H1 (cell line): ENCODE data around the gene SOX8. TPM values are rescaled to one million over a fixed set of nuclear protein-coding genes. Genes with fewer than 3 reads are reported as not detected.

ENCODE experiments used
- CTCF ChIA-PET: fragments of 300-600 bp; sonication (Branson Sonifier 250); formaldehyde crosslinking; loops from one replicate; lab custom pipeline; 2021; ENCODE audit not compliant: partially characterized antibody; lab: Charles Lee
- POLR2A ChIA-PET: fragments of 300-600 bp; sonication (Branson Sonifier 250); formaldehyde crosslinking; loops from one replicate; lab custom pipeline; 2021; ENCODE audit warnings: inconsistent platforms; ENCODE audit not compliant: partially characterized antibody; lab: Charles Lee
- DNase-seq, 2 experiments: peaks; one replicate each; pipeline versions ENCODE4 v3.0.0 to v3.0.0-alpha.2; 2010 to 2022; ENCODE audit warnings: low spot score in 2 of 2, low read depth in 1 of 2, mixed read lengths in 1 of 2
- FAIRE-seq: peaks from 2 replicates; lab custom pipeline; 2011; peaks lifted over from hg19 to GRCh38; lab: Jason Lieb, UNC
- H2AFZ ChIP-seq: 2 replicates; pipeline ENCODE4 v1.8.1; 2012; ENCODE audit warnings: low read length, inconsistent platforms
- H2AK5ac ChIP-seq: 2 replicates; pipeline ENCODE4 v1.6.1; 2013; ENCODE audit warnings: low read depth, low read length
- H2BK120ac ChIP-seq: replicated peaks from 2 replicates; pipeline ENCODE3; 2013; ENCODE audit warnings: low read depth, low read length, inconsistent platforms
- H2BK12ac ChIP-seq: 2 replicates; pipeline ENCODE4 v1.6.1; 2013; ENCODE audit warnings: low read depth, low read length
- H2BK15ac ChIP-seq: 2 replicates; pipeline ENCODE4 v1.6.1; 2013; ENCODE audit warnings: low read length
- H2BK20ac ChIP-seq: 2 replicates; pipeline ENCODE4 v1.6.1; 2013; ENCODE audit warnings: low read length
- H2BK5ac ChIP-seq: 2 replicates; pipeline ENCODE4 v1.6.1; 2013; ENCODE audit warnings: low read depth, low read length
- H3K14ac ChIP-seq: 2 replicates; pipeline ENCODE4 v1.6.1; 2013; ENCODE audit warnings: inconsistent platforms; ENCODE audit not compliant: insufficient read length
- H3K18ac ChIP-seq: 2 replicates; pipeline ENCODE4 v1.6.1; 2013; ENCODE audit warnings: low read length; ENCODE audit errors: extremely low read depth
- H3K23ac ChIP-seq: 2 replicates; pipeline ENCODE4 v1.6.1; 2013; ENCODE audit warnings: inconsistent platforms; ENCODE audit not compliant: insufficient read length
- H3K23me2 ChIP-seq: 2 replicates; pipeline ENCODE4 v1.6.1; 2013; ENCODE audit warnings: low read depth, low read length
- H3K27ac ChIP-seq: 2 replicates; pipeline ENCODE4 v1.6.1; 2011; ENCODE audit warnings: low read depth, low read length, inconsistent platforms
- H3K27me3 ChIP-seq, 4 experiments: replicated peaks in 1 of 4; 1 replicate in 1 of 4; 2 replicates in 3 of 4; pipeline versions ENCODE4 v1.6.1 to v1.8.1; 2011 to 2013; ENCODE audit warnings: low read length in 3 of 4, mild to moderate bottlenecking in 3 of 4, inconsistent platforms in 2 of 4, mixed read lengths in 2 of 4, moderate library complexity in 1 of 4; ENCODE audit not compliant: control insufficient read depth in 3 of 4, insufficient read depth in 3 of 4; ENCODE audit errors: extremely low read depth in 1 of 4
- H3K36me3 ChIP-seq, 4 experiments: 2 replicates each; pipeline versions ENCODE4 v1.6.1 to v1.8.1; 2011 to 2013; ENCODE audit warnings: mild to moderate bottlenecking in 4 of 4, low read length in 3 of 4, moderate library complexity in 2 of 4, control low read depth in 1 of 4, inconsistent platforms in 1 of 4; ENCODE audit not compliant: insufficient read depth in 4 of 4, control insufficient read depth in 2 of 4
- H3K4ac ChIP-seq: replicated peaks from 2 replicates; pipeline ENCODE3; 2013; ENCODE audit warnings: low read length, low read depth, mixed read lengths, inconsistent platforms; ENCODE audit not compliant: insufficient read length
- H3K4me1 ChIP-seq, 4 experiments: replicated peaks in 1 of 4; 1 replicate in 1 of 4; 2 replicates in 3 of 4; pipeline versions ENCODE4 v1.6.1 to v1.8.1; 2011 to 2013; ENCODE audit warnings: low read length in 3 of 4, inconsistent platforms in 2 of 4, mixed read lengths in 1 of 4; ENCODE audit not compliant: insufficient read depth in 4 of 4, control insufficient read depth in 3 of 4
- H3K4me2 ChIP-seq, 2 experiments: 2 replicates each; pipeline versions ENCODE4 v1.6.1 to v1.8.1; 2011 to 2013; ENCODE audit warnings: low read depth in 2 of 2, low read length in 2 of 2, control low read depth in 1 of 2, inconsistent platforms in 1 of 2, mild to moderate bottlenecking in 1 of 2; ENCODE audit not compliant: insufficient read depth in 1 of 2
- H3K4me3 ChIP-seq, 4 experiments: fragments of 200-600, 300-600 bp in 1 of 4; sonication (generic), shearing (Covaris generic), sonication (Bioruptor Twin) in 1 of 4; 2 replicates each; pipeline versions ENCODE4 v1.5.1 to v1.8.1; 2011 to 2016; ENCODE audit warnings: low read length in 4 of 4, low read depth in 3 of 4, control low read depth in 2 of 4, inconsistent platforms in 2 of 4, mild to moderate bottlenecking in 2 of 4, mixed read lengths in 1 of 4, moderate library complexity in 1 of 4; ENCODE audit not compliant: insufficient read depth in 2 of 4; ENCODE audit errors: extremely low read depth in 1 of 4
- H3K56ac ChIP-seq: replicated peaks from 2 replicates; pipeline ENCODE3; 2013; ENCODE audit warnings: low read depth, mild to moderate bottlenecking, mixed read lengths, low read length, inconsistent platforms; ENCODE audit not compliant: insufficient read length
- H3K79me1 ChIP-seq: 2 replicates; pipeline ENCODE4 v1.6.1; 2013; ENCODE audit warnings: low read depth, low read length, control low read depth
- H3K79me2 ChIP-seq, 2 experiments: 2 replicates each; pipeline versions ENCODE4 v1.6.1 to v1.8.1; 2012 to 2013; ENCODE audit warnings: low read length in 2 of 2, mild to moderate bottlenecking in 2 of 2, inconsistent platforms in 1 of 2; ENCODE audit not compliant: insufficient read depth in 2 of 2, control insufficient read depth in 1 of 2
- H3K9ac ChIP-seq, 4 experiments: replicated peaks in 1 of 4; 1 replicate in 1 of 4; 2 replicates in 3 of 4; pipeline versions ENCODE4 v1.6.1 to v1.8.1; 2011 to 2013; ENCODE audit warnings: low read depth in 3 of 4, low read length in 3 of 4, control low read depth in 2 of 4, mild to moderate bottlenecking in 2 of 4, moderate library complexity in 2 of 4, inconsistent platforms in 1 of 4; ENCODE audit errors: extremely low read depth in 1 of 4
- H3K9me3 ChIP-seq, 2 experiments: 2 replicates each; pipeline versions ENCODE4 v1.6.1 to v1.8.1; 2012 to 2013; ENCODE audit warnings: mild to moderate bottlenecking in 2 of 2, moderate library complexity in 2 of 2, control low read depth in 1 of 2, inconsistent platforms in 1 of 2, low read depth in 1 of 2, low read length in 1 of 2, mixed read lengths in 1 of 2; ENCODE audit not compliant: insufficient read depth in 2 of 2
- H4K20me1 ChIP-seq, 2 experiments: replicated peaks in 1 of 2; 2 replicates each; pipeline versions ENCODE3 to v1.8.1; 2011 to 2013; ENCODE audit warnings: inconsistent platforms in 2 of 2, low read length in 2 of 2, mild to moderate bottlenecking in 1 of 2; ENCODE audit not compliant: insufficient read depth in 2 of 2, control insufficient read depth in 1 of 2
- H4K5ac ChIP-seq: 2 replicates; pipeline ENCODE4 v1.6.1; 2013; ENCODE audit warnings: low read length, low read depth, mixed read lengths, inconsistent platforms; ENCODE audit not compliant: insufficient read length
- H4K8ac ChIP-seq: 2 replicates; pipeline ENCODE4 v1.8.0; 2013; ENCODE audit warnings: mild to moderate bottlenecking, moderate library complexity, low read length, inconsistent platforms; ENCODE audit not compliant: insufficient read depth; ENCODE audit errors: extremely low read depth
- H4K91ac ChIP-seq: replicated peaks from 2 replicates; pipeline ENCODE3; 2013; ENCODE audit warnings: low read length, mixed read lengths, inconsistent platforms; ENCODE audit not compliant: insufficient read length
- BCL11A ChIP-seq, 2 experiments: IDR thresholded peaks; one replicate each; pipeline ENCODE4 v1.6.1; 2011; ENCODE audit warnings: low read depth in 2 of 2, low read length in 2 of 2, mild to moderate bottlenecking in 2 of 2
- KDM4A ChIP-seq: IDR thresholded peaks from one replicate; pipeline ENCODE4 v1.7.1; 2012; ENCODE audit warnings: low read depth, mild to moderate bottlenecking, moderate library complexity, low read length, inconsistent platforms; ENCODE audit not compliant: severe bottlenecking
- WGBS, 2 experiments: shearing (Covaris generic) in 1 of 2; methylation state at CpG; one replicate each; pipeline versions ENCODE4 v1.1.6 to v1.1.7; 2013 to 2015; ENCODE audit warnings: low lambda C conversion rate in 2 of 2, mixed read lengths in 2 of 2, inconsistent platforms in 1 of 2, low coverage in 1 of 2, missing lambda C conversion rate in 1 of 2; ENCODE audit not compliant: insufficient replicate concordance in 2 of 2, insufficient coverage in 1 of 2, insufficient read length in 1 of 2; ENCODE audit errors: extremely low coverage in 1 of 2, missing lambda C conversion rate in 1 of 2; 5-methylcytosine and 5-hydroxymethylcytosine counted together
- polyA plus RNA-seq, 7 experiments: library from polyadenylated mRNA; depleted of rRNA in 3 of 7; stranded (reverse) in 5 of 7; unstranded in 2 of 7; fragments of >200 nt in 5 of 7; fragments of 200-250 nt in 2 of 7; gene quantifications; 1 replicate in 5 of 7; 2 replicates in 1 of 7; 4 replicates in 1 of 7; pipeline versions ENCODE4 v1.2.1 to v1.2.3, GENCODE V29; 2011 to 2013; ENCODE audit warnings: missing spikeins in 2 of 7, mixed read lengths in 2 of 7
- total RNA-seq: library from RNA; stranded (reverse); fragmentation: NEBNext Ultra II Directional; extraction: Animal tissue kit (Norgen Biotek cat#: 25700); gene quantifications from 2 replicates; pipeline ENCODE4 v1.2.1, GENCODE V29; 2021
- TF ChIP-seq, protein P1 (sequence below): IDR thresholded peaks from 2 replicates; pipeline ENCODE4 v1.6.1; 2011; ENCODE audit warnings: low read length, improper control_type of control experiment

SOX8 gene
- total and polyA plus RNA-seq, 2 of the 8 experiments (the other 6 are each of a cell fraction or from before 2014, with no cell fraction given), result 2.2 to 5.7 TPM

- Histone ChIP-seq H3K9me3 (peaks cover 26 to 28% of the 10 kb centered on the region in 2 experiments), H3K18ac (no peak overlapping the region), H3K23ac (no peak overlapping the region), H2BK12ac (no peak overlapping the region), H2BK120ac (no peak overlapping the region), H3K27me3 (no peaks in the 10 kb centered on the region), H2AFZ (no peak overlapping the region), H3K79me1 (no peaks in the 10 kb centered on the region), H4K91ac (no peak overlapping the region), H3K56ac (no peak overlapping the region), H2BK15ac (no peak overlapping the region), H4K5ac (no peak overlapping the region), H4K20me1 (no peaks in the 10 kb centered on the region), H2AK5ac (no peak overlapping the region), H4K8ac (no peak overlapping the region), H2BK5ac (no peak overlapping the region), H3K4me3 (no peak overlapping the region), H3K79me2 (no peaks in the 10 kb centered on the region), H3K9ac (no peak overlapping the region), H2BK20ac (no peak overlapping the region), H3K4me2 (no peak overlapping the region), H3K23me2 (no peaks in the 10 kb centered on the region), H3K14ac (no peak overlapping the region), H3K4me1 (no peaks in the 10 kb centered on the region), H3K4ac (no peak overlapping the region), H3K36me3 (no peaks in the 10 kb centered on the region), H3K27ac (no peak overlapping the region)
- ChIA-PET CTCF (no interaction called here), POLR2A (interaction anchor here (0.6 kb wide), 1 partner anchor 10 kb away, joined by 3 read pairs; no protein-coding TSS in a partner anchor)
- 90% methylated on average over 8 of the region's 8 CpGs; no CpG with 5 or more reads in 1 of the 2 experiments for WGBS, 2 experiments
- TF ChIP-seq BCL11A (IDR thresholded peaks at IDR 0.05; ENCODE audit: low read depth in 2 of 2, low read length in 2 of 2), result no peak
- TF ChIP-seq, protein P1, sequence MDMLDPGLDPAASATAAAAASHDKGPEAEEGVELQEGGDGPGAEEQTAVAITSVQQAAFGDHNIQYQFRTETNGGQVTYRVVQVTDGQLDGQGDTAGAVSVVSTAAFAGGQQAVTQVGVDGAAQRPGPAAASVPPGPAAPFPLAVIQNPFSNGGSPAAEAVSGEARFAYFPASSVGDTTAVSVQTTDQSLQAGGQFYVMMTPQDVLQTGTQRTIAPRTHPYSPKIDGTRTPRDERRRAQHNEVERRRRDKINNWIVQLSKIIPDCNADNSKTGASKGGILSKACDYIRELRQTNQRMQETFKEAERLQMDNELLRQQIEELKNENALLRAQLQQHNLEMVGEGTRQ, result no peak
- no peak for TF ChIP-seq KDM4A
- FAIRE-seq (no peak), DNase-seq (no peak)
These were observed 35.5 kb upstream of the SOX8 start for GRCh38 chr16:946048-946395.
